ENCODE results near the gene SLC25A1. TPM values are rescaled to one million over a fixed set of nuclear protein-coding genes. Genes with fewer than 3 reads are reported as not detected.

The SLC25A1 gene
- total and polyA plus RNA-seq, 2 of the 8 experiments (the other 6 are each of a cell fraction or from before 2014, with no cell fraction given): 110 to 148 TPM

DNA sequence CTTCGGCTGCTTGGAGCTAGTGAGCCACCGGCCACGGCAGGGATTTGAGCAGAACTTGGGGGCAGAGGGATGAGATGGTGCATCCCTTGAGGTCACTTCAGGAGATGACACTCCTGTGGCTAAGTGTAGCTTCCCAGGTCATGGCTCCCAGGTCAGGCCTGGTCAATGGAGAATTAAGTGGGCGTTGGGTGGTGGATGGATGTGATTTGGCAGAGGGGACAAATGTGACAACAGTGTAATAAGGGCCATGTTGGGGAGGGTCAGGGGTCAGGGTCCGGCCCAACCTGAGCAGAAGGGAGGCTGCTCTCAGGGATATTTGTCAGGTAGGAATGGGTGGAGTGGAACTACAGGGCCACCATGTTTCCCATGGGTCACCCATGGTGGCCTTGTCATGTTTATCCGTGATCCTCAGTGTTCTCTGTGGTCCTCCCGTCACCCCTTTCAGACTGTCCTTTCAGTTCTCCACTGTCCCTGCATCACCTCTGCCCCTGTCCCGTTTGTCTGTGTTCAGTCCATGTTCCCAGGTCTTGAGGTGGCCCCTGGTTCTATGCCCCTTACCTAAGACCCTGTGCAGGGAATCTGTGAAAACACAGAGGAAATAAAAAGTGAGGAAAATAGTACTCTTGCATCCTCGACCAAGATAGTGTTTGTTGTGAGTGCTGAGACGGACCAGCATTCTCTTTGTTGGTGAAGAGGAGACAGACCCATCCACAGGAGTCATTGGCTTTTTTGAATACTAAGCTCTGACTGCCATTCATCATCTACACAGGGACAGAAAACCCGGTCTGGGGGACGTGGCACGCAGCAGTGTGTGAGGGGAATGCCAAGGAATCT lies 6.1 kb downstream of the SLC25A1 start (continued):
- TF ChIP-seq SIN3A (conservative IDR thresholded peaks at IDR 0.05 in 1 of 2, IDR thresholded peaks at IDR 0.05 in 1 of 2; ENCODE audit: low read depth in 1 of 2, low read length in 2 of 2) (no peak; a peak in 1 of 4 replicates), TBP (IDR thresholded peaks at IDR 0.05; ENCODE audit: low read depth, low read length) (no peak), EP300 (IDR thresholded peaks at IDR 0.05; ENCODE audit: borderline replicate concordance in 1 of 2, low read depth in 2 of 2, low read length in 2 of 2) (no peak), HDAC2 (IDR thresholded peaks at IDR 0.05; ENCODE audit: borderline replicate concordance in 1 of 2, low read depth in 2 of 2, low read length in 2 of 2) (no peak), ASH2L (IDR thresholded peaks at IDR 0.05; ENCODE audit: low read length) (no peak), NANOG (IDR thresholded peaks at IDR 0.05; ENCODE audit: insufficient read depth, low read depth, low read length, poor library complexity, severe bottlenecking) (no peak), USF2 (IDR thresholded peaks at IDR 0.05; ENCODE audit: low read length) (no peak)

Measured in H1 (cell line).